Upper lobe of left lung (tissue), 4 donors: ENCODE results near the gene SLC66A3.

ENCODE experiments used
- CTCF ChIP-seq, 6 experiments: fragments of 450-650 bp in 4 of 6; fragments of 200-600 bp in 2 of 6; sonication (generic) in 2 of 6; IDR thresholded peaks; one replicate each; pipeline ENCODE4 v1.5.1; 2016 to 2019; ENCODE audit warnings: antibody characterized with exemption in 6 of 6
- EP300 ChIP-seq, 4 donors: sonication (generic); formaldehyde crosslinking; IDR thresholded peaks; one replicate each; pipeline ENCODE4 v1.5.1; 2017; ENCODE audit warnings: antibody characterized with exemption in 4 of 4, control low read depth in 2 of 4
- POLR2A ChIP-seq, 4 donors: fragments of 450-650 bp; IDR thresholded peaks; one replicate each; pipeline ENCODE4 v1.5.1; 2016 to 2017; ENCODE audit warnings: antibody characterized with exemption in 4 of 4, mild to moderate bottlenecking in 2 of 4
- POLR2AphosphoS5 ChIP-seq, 2 donors: sonication (generic); formaldehyde crosslinking; IDR thresholded peaks; one replicate each; pipeline ENCODE4 v1.5.1; 2017; ENCODE audit warnings: antibody characterized with exemption in 2 of 2

- no peak for TF ChIP-seq POLR2AphosphoS5 (IDR thresholded peaks at IDR 0.05)
- TF ChIP-seq CTCF (IDR thresholded peaks at IDR 0.05) = no peak
- TF ChIP-seq EP300 (IDR thresholded peaks at IDR 0.05) = no peak
- no peak for TF ChIP-seq POLR2A (IDR thresholded peaks at IDR 0.05)
Observed at GRCh38 chr2:11177871-11178690, 22.8 kb downstream of the SLC66A3 start.
